Right atrium auricular region (tissue), 2 donors: Measurements from ENCODE around the gene ZFP91. TPM values are rescaled to one million over a fixed set of nuclear protein-coding genes. Genes with fewer than 3 reads are reported as not detected.

ENCODE experiments used
- DNase-seq: peaks from one replicate; pipeline ENCODE4 v3.0.0-alpha.2; 2019; ENCODE audit warnings: low spot score
- H3K27ac ChIP-seq, 2 donors: fragments of 200-600 bp; sonication (generic); 1 replicate in 1 of 2; 2 replicates in 1 of 2; pipeline ENCODE4 v1.5.1; 2016 to 2019
- H3K27me3 ChIP-seq, 2 donors: fragments of 200-600 bp; sonication (generic); one replicate each; pipeline versions ENCODE4 v1.5.1 to v1.6.0; 2017 to 2019
- H3K36me3 ChIP-seq: fragments of 200-600 bp; sonication (generic); one replicate; pipeline ENCODE4 v1.5.1; 2016
- H3K4me1 ChIP-seq, 2 donors: fragments of 200-600 bp; sonication (generic); one replicate each; pipeline versions ENCODE4 v1.5.1 to v1.6.0; 2017 to 2019
- H3K4me3 ChIP-seq, 2 donors: fragments of 200-600 bp; sonication (generic); 1 replicate in 1 of 2; 2 replicates in 1 of 2; pipeline ENCODE4 v1.5.1; 2017 to 2019; ENCODE audit warnings: mild to moderate bottlenecking in 1 of 2, moderate library complexity in 1 of 2
- H3K9me3 ChIP-seq, 2 donors: fragments of 200-600 bp; sonication (generic); one replicate each; pipeline ENCODE4 v1.5.1; 2019
- total RNA-seq, 2 donors: library from RNA; depleted of rRNA; stranded (reverse); fragments of >200 nt; gene quantifications; one replicate each; pipeline ENCODE4 v1.1.0, GENCODE V29; 2016
- TF ChIP-seq, protein P1 (sequence below), 2 donors: fragments of 200-600 bp; sonication (generic); IDR thresholded peaks; one replicate each; pipeline ENCODE4 v1.5.1; 2019; ENCODE audit warnings: antibody characterized with exemption in 2 of 2

Gene ZFP91
- total RNA-seq, 2 donors from 2014 or later: 50.5 to 52.4 TPM

DNA sequence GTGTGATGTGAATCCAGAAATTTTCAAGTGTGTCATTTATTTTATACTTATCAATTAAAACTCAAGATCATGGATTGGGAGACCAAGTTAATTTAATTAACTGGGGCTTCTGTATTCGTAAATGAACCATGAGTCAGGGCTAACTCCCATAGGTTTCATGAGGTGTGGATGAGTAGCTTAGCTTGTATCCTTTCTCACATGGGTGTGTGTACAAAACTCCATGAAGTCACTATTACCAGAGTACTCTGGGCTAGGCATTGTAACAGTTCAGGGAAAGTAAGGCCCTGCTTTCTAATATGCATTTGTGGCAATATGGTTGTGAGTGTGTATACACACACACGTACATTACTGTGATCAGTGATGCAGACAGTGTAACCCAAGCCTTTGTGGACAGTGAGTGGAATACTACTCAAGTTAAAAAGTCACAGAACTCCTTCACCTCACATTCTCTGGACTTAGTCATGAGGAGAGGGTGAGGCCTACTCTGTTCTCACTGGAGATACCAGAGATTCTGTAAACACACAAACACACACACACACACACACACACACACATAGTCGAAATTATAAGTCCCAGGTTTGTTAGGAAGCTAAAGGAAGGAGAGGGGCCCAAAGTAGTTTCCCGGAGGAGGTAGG is 47.1 kb downstream of the ZFP91 start:
- TF ChIP-seq, protein P1, sequence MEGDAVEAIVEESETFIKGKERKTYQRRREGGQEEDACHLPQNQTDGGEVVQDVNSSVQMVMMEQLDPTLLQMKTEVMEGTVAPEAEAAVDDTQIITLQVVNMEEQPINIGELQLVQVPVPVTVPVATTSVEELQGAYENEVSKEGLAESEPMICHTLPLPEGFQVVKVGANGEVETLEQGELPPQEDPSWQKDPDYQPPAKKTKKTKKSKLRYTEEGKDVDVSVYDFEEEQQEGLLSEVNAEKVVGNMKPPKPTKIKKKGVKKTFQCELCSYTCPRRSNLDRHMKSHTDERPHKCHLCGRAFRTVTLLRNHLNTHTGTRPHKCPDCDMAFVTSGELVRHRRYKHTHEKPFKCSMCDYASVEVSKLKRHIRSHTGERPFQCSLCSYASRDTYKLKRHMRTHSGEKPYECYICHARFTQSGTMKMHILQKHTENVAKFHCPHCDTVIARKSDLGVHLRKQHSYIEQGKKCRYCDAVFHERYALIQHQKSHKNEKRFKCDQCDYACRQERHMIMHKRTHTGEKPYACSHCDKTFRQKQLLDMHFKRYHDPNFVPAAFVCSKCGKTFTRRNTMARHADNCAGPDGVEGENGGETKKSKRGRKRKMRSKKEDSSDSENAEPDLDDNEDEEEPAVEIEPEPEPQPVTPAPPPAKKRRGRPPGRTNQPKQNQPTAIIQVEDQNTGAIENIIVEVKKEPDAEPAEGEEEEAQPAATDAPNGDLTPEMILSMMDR (IDR thresholded peaks at IDR 0.05): no peak
- Histone ChIP-seq H3K4me1 (peaks cover 0 to 17% of the 10 kb centered on the region in 2 donors), H3K9me3 (no peaks in the 10 kb centered on the region), H3K36me3 (peaks cover 10% of the 10 kb centered on the region), H3K4me3 (no peak overlapping the region), H3K27me3 (no peaks in the 10 kb centered on the region), H3K27ac (no peak overlapping the region)
- DNase-seq: no peak

DNA sequence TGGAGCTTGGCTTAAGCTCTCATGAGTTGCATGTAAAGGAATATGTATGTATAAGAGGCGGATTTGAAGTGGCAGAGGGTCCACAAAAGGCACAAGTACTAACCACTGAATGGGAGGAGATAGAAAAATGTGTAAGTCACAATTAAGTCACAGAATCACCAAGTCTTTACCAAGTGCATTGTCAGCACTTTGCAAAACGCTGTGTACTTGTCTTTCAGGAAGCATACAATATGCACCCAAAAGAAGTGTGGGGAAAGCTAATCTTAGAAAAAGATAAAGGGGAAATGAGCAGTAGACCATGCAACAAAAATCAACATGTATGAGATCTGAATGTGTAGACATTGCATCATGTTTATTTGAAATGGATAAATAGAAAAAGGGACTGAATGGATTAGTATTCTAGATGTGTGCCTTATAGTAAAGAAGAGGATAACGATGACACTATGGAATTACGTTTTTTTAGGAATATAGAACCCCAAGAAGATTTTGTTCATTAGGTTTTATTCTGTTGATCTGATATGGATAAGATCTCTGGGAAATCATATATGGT is 48.1 kb downstream of the ZFP91 start:
- no peak for DNase-seq
- H3K27ac ChIP-seq: peak overlapping the region in 1 of 2 donors; percentile 50
- TF ChIP-seq, protein P1 (IDR thresholded peaks at IDR 0.05): no peak
- peaks cover 10% of the 10 kb centered on the region for H3K36me3 ChIP-seq
- no peaks in the 10 kb centered on the region for H3K9me3 ChIP-seq
- peaks cover 0 to 17% of the 10 kb centered on the region in 2 donors for H3K4me1 ChIP-seq
- H3K4me3 ChIP-seq: no peak overlapping the region
- H3K27me3 ChIP-seq: no peaks in the 10 kb centered on the region

DNA sequence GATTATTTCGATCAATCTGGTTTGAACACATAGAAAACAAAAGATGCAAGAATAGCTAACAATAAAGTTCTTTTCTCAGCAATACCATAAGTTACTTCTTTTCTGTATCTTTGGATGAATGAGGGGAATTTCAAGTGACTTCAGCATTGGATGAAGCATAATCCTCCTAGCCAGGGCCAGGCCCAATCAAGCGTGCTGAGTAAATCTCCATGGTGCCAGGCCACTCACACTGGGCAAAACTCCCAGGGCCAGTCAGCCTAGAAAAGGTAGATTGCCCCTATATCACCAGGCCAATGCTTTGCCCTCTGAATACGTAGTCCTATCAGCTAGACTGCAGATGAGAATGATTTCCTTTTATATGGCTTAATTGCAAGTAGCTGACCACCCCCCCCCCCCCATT is 49.6 kb downstream of the ZFP91 start:
- Histone ChIP-seq H3K27me3 (no peaks in the 10 kb centered on the region), H3K27ac (no peak overlapping the region), H3K36me3 (peaks cover 10% of the 10 kb centered on the region), H3K9me3 (no peaks in the 10 kb centered on the region), H3K4me1 (peaks cover 0 to 17% of the 10 kb centered on the region in 2 donors), H3K4me3 (no peak overlapping the region)
- no peak for DNase-seq
- TF ChIP-seq, protein P1 (IDR thresholded peaks at IDR 0.05): no peak

DNA sequence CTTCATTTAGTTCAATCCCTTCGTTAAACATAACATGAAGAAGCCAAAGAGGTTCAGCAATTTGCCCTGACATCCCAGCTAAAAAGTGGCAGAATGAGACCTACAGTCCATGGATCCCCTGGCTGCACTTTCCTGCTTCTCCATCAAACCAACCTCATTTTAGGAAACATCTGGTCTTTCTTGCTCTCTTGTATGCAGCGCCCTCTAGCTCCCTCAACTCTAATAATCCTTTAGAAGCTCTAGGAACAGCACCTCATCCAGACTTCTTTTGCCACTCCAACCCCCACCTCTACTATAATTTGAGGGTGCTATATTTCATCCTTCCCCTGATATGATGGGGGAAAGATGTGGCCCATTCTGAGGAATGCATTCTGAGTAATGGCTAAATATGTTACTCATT is 51.0 kb downstream of the ZFP91 start:
- Histone ChIP-seq H3K9me3 (no peaks in the 10 kb centered on the region), H3K27ac (no peak overlapping the region)
- no peak for DNase-seq

DNA sequence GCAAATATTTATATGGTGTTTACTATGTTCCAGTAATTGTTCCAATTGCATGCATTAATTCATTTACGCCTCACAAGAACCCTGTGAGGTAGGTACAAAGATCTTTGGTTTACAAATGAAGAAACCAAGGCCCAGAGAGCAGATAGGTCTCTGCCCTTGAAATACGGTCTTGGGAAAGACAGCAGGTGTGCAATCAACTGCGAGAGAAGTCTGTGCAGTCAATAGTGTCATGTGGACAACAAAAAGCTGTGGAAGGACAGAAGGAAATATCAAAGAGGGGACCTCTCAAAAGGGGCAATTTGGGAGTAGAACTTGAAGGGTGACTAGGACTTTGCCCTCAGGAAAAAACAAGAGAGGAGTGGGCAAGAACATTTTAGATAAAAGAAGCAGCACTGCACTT is 52.5 kb downstream of the ZFP91 start:
- Histone ChIP-seq H3K27me3 (no peaks in the 10 kb centered on the region), H3K27ac (no peak overlapping the region)
- DNase-seq: no peak

More for the DNA sequence above, 51.0 kb downstream of the ZFP91 start:
- Histone ChIP-seq H3K4me1 (peaks cover 0 to 17% of the 10 kb centered on the region in 2 donors), H3K36me3 (no peaks in the 10 kb centered on the region), H3K4me3 (no peak overlapping the region), H3K27me3 (no peaks in the 10 kb centered on the region)
- TF ChIP-seq, protein P1 (IDR thresholded peaks at IDR 0.05): peak; percentile 40 to 68

More for the DNA sequence above, 52.5 kb downstream of the ZFP91 start:
- H3K4me3 ChIP-seq: no peak overlapping the region
- no peaks in the 10 kb centered on the region for H3K36me3 ChIP-seq
- no peaks in the 10 kb centered on the region for H3K9me3 ChIP-seq
- H3K4me1 ChIP-seq: peaks cover 0 to 17% of the 10 kb centered on the region in 2 donors
- TF ChIP-seq, protein P1 (IDR thresholded peaks at IDR 0.05): no peak
